CD4-positive, alpha-beta T cell (primary cell): ENCODE measurements around the gene HSF2BP. TPM values are rescaled to one million over a fixed set of nuclear protein-coding genes. Genes with fewer than 3 reads are reported as not detected.

ENCODE experiments used
- ATAC-seq: fragments of 200-7000 bp; cut with Tn5 transposase; one replicate; pipeline ENCODE4 v1.10.0; 2022; ENCODE audit warnings: mild to moderate bottlenecking; ENCODE audit not compliant: poor library complexity
- CTCF ChIA-PET: fragments of 350-600 bp; sonication (Branson Sonifier 250); formaldehyde crosslinking; loops from one replicate; lab custom pipeline; 2021; ENCODE audit warnings: antibody characterized with exemption, inconsistent platforms; lab: Charles Lee
- POLR2A ChIA-PET: fragments of 350-600 bp; sonication (Branson Sonifier 250); formaldehyde crosslinking; loops from one replicate; lab custom pipeline; 2021; ENCODE audit warnings: antibody characterized with exemption, inconsistent platforms; lab: Charles Lee
- DNase-seq, 14 experiments: peaks; one replicate each; pipeline ENCODE4 v3.0.0-alpha.2; 2013 to 2020; ENCODE audit warnings: mixed read lengths in 2 of 14
- H3K27ac ChIP-seq, 2 donors: one replicate each; pipeline versions ENCODE4 v1.5.1 to v1.7.0; 2013; ENCODE audit warnings: low read length in 2 of 2, low read depth in 1 of 2, mild to moderate bottlenecking in 1 of 2
- H3K27me3 ChIP-seq, 2 experiments: 1 replicate in 1 of 2; 2 replicates in 1 of 2; pipeline versions ENCODE4 v1.6.1 to v1.7.0; 2013; ENCODE audit warnings: low read length in 2 of 2, control low read depth in 1 of 2, mild to moderate bottlenecking in 1 of 2, moderate library complexity in 1 of 2; ENCODE audit not compliant: insufficient read depth in 2 of 2, control insufficient read depth in 1 of 2
- H3K36me3 ChIP-seq: one replicate; pipeline ENCODE4 v1.6.1; 2013; ENCODE audit warnings: low read length, control low read depth; ENCODE audit not compliant: insufficient read depth
- H3K4me1 ChIP-seq: one replicate; pipeline ENCODE4 v1.6.1; 2013; ENCODE audit warnings: low read length, control low read depth; ENCODE audit not compliant: insufficient read depth
- H3K4me3 ChIP-seq: one replicate; pipeline ENCODE4 v1.5.1; 2013; ENCODE audit warnings: mild to moderate bottlenecking, low read length, moderate library complexity
- H3K9me3 ChIP-seq, 2 experiments: 1 replicate in 1 of 2; 2 replicates in 1 of 2; pipeline versions ENCODE4 v1.6.1 to v1.7.0; 2013; ENCODE audit warnings: low read length in 2 of 2, mild to moderate bottlenecking in 2 of 2, control low read depth in 1 of 2, moderate library complexity in 1 of 2; ENCODE audit not compliant: control insufficient read depth in 1 of 2, insufficient read depth in 1 of 2
- H3K27ac Mint-ChIP-seq: one replicate; pipeline ENCODE4 v1.8.0; 2020; ENCODE audit warnings: mixed read lengths
- H3K27me3 Mint-ChIP-seq: one replicate; pipeline ENCODE4 v1.8.0; 2021; ENCODE audit warnings: mixed read lengths
- H3K36me3 Mint-ChIP-seq: one replicate; pipeline ENCODE4 v1.8.0; 2021; ENCODE audit warnings: low read depth, mixed read lengths
- H3K4me1 Mint-ChIP-seq: one replicate; pipeline ENCODE4 v1.8.0; 2021; ENCODE audit warnings: low read depth, mixed read lengths
- H3K4me3 Mint-ChIP-seq: one replicate; pipeline ENCODE4 v1.8.0; 2020; ENCODE audit warnings: mild to moderate bottlenecking, mixed read lengths
- H3K9me3 Mint-ChIP-seq: one replicate; pipeline ENCODE4 v1.8.0; 2020; ENCODE audit warnings: mixed read lengths
- intact Hi-C, 2 experiments: fragments of 100-400 bp; cut with DNase I in 1 of 2; cut with micrococcal nuclease in 1 of 2; formaldehyde crosslinking; loops; one replicate each; pipeline versions ENCODE4 v1.15.1 to v1.9.0; 2023 to 2025; cut with DNase I, micrococcal nuclease
- total RNA-seq, 174 experiments: library from RNA in 2 of 174; stranded (reverse) in 2 of 174; gene quantifications; one replicate each; pipeline ENCODE4 v1.2.3 and lab custom pipeline; 2021 to 2026
- TF ChIP-seq, protein P1 (sequence below): fragments of 200-600 bp; IDR thresholded peaks from one replicate; pipeline ENCODE4 v1.8.0; 2022; ENCODE audit warnings: antibody characterized with exemption, mild to moderate bottlenecking

Gene HSF2BP
- total RNA-seq, 2 experiments from 2014 or later, result 0.59 to 0.93 TPM

DNA sequence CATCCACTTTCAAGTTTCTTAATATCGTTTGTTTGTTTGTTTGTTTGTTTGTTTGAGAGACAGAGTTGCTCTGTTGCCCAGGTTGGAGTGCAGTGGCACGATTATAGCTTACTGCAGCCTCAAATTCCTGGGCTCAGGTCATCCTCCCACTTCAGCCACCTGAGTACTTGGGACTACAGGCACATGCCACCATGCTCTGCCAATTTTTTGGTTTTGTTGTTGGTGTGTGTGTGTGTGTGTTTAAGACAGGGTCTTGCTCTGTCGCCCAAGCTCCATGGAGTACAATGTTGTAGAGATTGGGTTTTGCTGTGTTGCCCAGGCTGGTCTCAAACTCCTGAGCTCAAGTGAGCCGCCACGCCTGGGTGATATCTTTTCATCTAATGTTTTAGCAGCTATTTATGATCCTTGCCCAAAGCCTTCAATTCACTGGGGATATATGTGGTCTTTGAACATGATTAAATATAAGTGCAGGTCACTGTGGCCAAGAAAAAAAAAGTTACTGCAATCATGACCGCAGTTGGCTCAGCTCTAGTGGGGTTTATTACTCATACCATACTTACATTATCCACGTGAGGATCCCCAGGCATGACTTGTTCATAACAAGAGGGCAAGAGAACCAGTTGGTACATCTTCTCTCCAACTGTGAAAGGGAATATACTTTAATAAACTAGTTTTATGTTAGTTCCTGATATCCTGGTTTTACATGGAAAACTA lies 8.1 kb upstream of the HSF2BP start:
- no peaks in the 10 kb centered on the region for H3K9me3 Mint-ChIP-seq
- H3K27me3 ChIP-seq, result no peaks in the 10 kb centered on the region
- no peak overlapping the region for H3K27ac ChIP-seq
- ChIA-PET POLR2A (no interaction called here), CTCF (no interaction called here)
- H3K4me1 ChIP-seq, result peaks cover 28% of the 10 kb centered on the region
- H3K4me3 Mint-ChIP-seq, result no peak overlapping the region
- no peaks in the 10 kb centered on the region for H3K9me3 ChIP-seq
- TF ChIP-seq, protein P1, sequence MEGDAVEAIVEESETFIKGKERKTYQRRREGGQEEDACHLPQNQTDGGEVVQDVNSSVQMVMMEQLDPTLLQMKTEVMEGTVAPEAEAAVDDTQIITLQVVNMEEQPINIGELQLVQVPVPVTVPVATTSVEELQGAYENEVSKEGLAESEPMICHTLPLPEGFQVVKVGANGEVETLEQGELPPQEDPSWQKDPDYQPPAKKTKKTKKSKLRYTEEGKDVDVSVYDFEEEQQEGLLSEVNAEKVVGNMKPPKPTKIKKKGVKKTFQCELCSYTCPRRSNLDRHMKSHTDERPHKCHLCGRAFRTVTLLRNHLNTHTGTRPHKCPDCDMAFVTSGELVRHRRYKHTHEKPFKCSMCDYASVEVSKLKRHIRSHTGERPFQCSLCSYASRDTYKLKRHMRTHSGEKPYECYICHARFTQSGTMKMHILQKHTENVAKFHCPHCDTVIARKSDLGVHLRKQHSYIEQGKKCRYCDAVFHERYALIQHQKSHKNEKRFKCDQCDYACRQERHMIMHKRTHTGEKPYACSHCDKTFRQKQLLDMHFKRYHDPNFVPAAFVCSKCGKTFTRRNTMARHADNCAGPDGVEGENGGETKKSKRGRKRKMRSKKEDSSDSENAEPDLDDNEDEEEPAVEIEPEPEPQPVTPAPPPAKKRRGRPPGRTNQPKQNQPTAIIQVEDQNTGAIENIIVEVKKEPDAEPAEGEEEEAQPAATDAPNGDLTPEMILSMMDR, result no peak
- H3K27ac Mint-ChIP-seq, result no peak overlapping the region
- no peak overlapping the region for H3K4me3 ChIP-seq
- peaks cover 81% of the 10 kb centered on the region for H3K36me3 Mint-ChIP-seq
- H3K27me3 Mint-ChIP-seq, result no peaks in the 10 kb centered on the region
- intact Hi-C loops, result no loop called here
- H3K4me1 Mint-ChIP-seq, result peaks cover 38% of the 10 kb centered on the region
- no peak for ATAC-seq
- H3K36me3 ChIP-seq, result peaks cover 62% of the 10 kb centered on the region
- no peak for DNase-seq

DNA sequence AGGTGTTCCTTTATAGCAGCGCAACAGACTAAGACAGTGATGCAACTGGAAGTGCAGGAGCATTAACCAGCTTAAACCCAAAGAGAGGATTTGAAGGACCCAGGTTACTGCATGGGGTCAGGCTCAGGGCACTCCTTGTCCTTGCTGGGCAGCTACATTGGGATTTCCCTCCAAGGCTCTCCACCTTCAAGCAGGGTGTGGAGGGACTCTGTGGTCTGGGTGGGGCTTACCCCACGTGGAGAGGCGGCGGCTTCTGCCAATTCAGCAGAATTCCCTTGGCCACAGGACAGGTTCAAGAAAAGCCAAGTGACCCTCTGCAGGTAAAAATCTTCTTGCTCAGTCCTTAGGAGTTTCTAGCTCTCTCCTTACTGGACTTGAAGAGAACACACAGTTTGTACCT lies 6.6 kb upstream of the HSF2BP start:
- TF ChIP-seq, protein P1, result no peak
- ChIA-PET POLR2A (no interaction called here), CTCF (no interaction called here)
- Mint-ChIP-seq H3K27me3 (no peaks in the 10 kb centered on the region), H3K9me3 (no peaks in the 10 kb centered on the region), H3K27ac (no peak overlapping the region), H3K4me1 (peaks cover 52% of the 10 kb centered on the region), H3K36me3 (peaks cover 79% of the 10 kb centered on the region), H3K4me3 (no peak overlapping the region)
- DNase-seq, result no peak
- no peak for ATAC-seq
- peaks cover 39% of the 10 kb centered on the region for H3K4me1 ChIP-seq
- H3K4me3 ChIP-seq, result no peak overlapping the region
- H3K27ac ChIP-seq, result no peak overlapping the region
- peaks cover 57% of the 10 kb centered on the region for H3K36me3 ChIP-seq
- no peaks in the 10 kb centered on the region for H3K27me3 ChIP-seq
- no peaks in the 10 kb centered on the region for H3K9me3 ChIP-seq
- intact Hi-C loops, result no loop called here

DNA sequence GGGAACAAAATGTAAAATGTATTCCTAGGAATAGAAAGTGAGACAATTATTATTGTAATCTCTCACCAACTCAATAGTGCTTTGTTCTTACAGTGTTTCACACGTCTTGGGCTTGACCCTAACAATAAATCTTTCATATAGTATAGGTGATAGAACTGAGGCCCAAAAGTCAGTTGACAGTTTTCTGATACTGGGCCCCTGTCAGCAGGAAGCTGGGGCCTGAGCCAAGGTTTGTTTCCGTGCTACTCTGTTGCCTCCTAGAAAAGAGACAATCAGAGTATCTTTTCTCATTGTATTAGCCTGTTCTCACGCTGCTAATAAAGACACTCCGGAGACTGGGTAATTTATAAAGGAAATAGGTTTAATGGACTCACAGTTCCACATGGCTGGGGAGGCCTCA lies 5.1 kb upstream of the HSF2BP start:
- Histone ChIP-seq H3K27me3 (no peaks in the 10 kb centered on the region), H3K4me3 (no peak overlapping the region), H3K36me3 (peaks cover 44% of the 10 kb centered on the region), H3K9me3 (no peaks in the 10 kb centered on the region), H3K4me1 (peaks cover 49% of the 10 kb centered on the region), H3K27ac (no peak overlapping the region)
- intact Hi-C loops, result loop anchor here in 1 of 2 experiments (5.0 kb wide), 2 partner anchors 58 to 128 kb away; no protein-coding TSS in a partner anchor
- H3K4me1 Mint-ChIP-seq, result peaks cover 63% of the 10 kb centered on the region
- DNase-seq, result no peak
- CTCF ChIA-PET, result no interaction called here
- no peaks in the 10 kb centered on the region for H3K27me3 Mint-ChIP-seq
- POLR2A ChIA-PET, result no interaction called here
- H3K9me3 Mint-ChIP-seq, result no peaks in the 10 kb centered on the region
- TF ChIP-seq, protein P1, result no peak
- no peak overlapping the region for H3K4me3 Mint-ChIP-seq
- ATAC-seq, result no peak
- H3K27ac Mint-ChIP-seq, result peak overlapping the region; percentile 25
- H3K36me3 Mint-ChIP-seq, result peaks cover 73% of the 10 kb centered on the region
